Kidney epithelial cell (primary cell): ENCODE data around the gene SETD1B. TPM values are rescaled to one million over a fixed set of nuclear protein-coding genes. Genes with fewer than 3 reads are reported as not detected.
"Not testable (repeated sequence)": the region's sequence is repeated elsewhere in the genome, so short reads cannot be mapped to it uniquely, and the experiment has no call there.

Source experiments
- DNase-seq: peaks from one replicate; pipeline ENCODE4 v3.0.0-alpha.2; 2010; ENCODE audit warnings: low read depth
- H3K27me3 ChIP-seq: 2 replicates; pipeline ENCODE4 v1.6.0; 2011; ENCODE audit warnings: low read length; ENCODE audit not compliant: control insufficient read depth, insufficient read depth
- H3K36me3 ChIP-seq: 2 replicates; pipeline ENCODE4 v1.5.1; 2011; ENCODE audit warnings: low read length; ENCODE audit not compliant: control insufficient read depth, insufficient read depth
- H3K4me3 ChIP-seq: 2 replicates; pipeline ENCODE4 v1.5.1; 2011; ENCODE audit warnings: low read depth, mild to moderate bottlenecking, control low read depth, low read length
- total RNA-seq: library from RNA; depleted of rRNA; stranded (reverse); fragments of >200 nt; gene quantifications from 2 replicates; pipeline ENCODE4 v1.2.3, GENCODE V29; 2015
- TF ChIP-seq, protein P1 (sequence below): IDR thresholded peaks from 2 replicates; pipeline ENCODE4 v1.5.1; 2011; ENCODE audit warnings: mild to moderate bottlenecking, moderate library complexity, low read length, control low read depth, inconsistent platforms; ENCODE audit not compliant: insufficient read depth, poor library complexity, severe bottlenecking

Gene SETD1B
- total RNA-seq, 1 donor from 2014 or later = 8.1 TPM

DNA sequence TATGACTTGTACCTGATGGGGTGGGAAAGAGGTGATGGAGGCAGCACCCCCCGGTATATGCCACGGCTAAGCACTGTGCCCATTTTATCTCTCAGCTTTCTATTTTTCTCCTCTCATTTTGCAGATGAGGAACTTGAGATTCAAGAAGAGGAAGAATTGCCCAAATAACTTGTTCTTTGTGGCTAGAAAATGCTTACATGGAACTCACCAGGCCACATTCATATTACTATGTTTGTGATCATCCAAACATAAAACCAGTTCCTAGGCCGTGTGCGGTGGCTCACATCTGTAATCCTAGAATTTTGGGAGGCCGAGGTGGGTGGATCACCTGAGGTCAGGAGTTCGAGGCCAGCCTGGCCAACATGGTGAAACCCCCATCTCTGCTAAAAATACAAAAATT, 70.3 kb downstream of the SETD1B start:
- no peaks in the 10 kb centered on the region for H3K27me3 ChIP-seq
- no peak overlapping the region for H3K4me3 ChIP-seq
- TF ChIP-seq, protein P1, sequence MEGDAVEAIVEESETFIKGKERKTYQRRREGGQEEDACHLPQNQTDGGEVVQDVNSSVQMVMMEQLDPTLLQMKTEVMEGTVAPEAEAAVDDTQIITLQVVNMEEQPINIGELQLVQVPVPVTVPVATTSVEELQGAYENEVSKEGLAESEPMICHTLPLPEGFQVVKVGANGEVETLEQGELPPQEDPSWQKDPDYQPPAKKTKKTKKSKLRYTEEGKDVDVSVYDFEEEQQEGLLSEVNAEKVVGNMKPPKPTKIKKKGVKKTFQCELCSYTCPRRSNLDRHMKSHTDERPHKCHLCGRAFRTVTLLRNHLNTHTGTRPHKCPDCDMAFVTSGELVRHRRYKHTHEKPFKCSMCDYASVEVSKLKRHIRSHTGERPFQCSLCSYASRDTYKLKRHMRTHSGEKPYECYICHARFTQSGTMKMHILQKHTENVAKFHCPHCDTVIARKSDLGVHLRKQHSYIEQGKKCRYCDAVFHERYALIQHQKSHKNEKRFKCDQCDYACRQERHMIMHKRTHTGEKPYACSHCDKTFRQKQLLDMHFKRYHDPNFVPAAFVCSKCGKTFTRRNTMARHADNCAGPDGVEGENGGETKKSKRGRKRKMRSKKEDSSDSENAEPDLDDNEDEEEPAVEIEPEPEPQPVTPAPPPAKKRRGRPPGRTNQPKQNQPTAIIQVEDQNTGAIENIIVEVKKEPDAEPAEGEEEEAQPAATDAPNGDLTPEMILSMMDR = no peak
- no peak for DNase-seq
- H3K36me3 ChIP-seq = no peaks in the 10 kb centered on the region

DNA sequence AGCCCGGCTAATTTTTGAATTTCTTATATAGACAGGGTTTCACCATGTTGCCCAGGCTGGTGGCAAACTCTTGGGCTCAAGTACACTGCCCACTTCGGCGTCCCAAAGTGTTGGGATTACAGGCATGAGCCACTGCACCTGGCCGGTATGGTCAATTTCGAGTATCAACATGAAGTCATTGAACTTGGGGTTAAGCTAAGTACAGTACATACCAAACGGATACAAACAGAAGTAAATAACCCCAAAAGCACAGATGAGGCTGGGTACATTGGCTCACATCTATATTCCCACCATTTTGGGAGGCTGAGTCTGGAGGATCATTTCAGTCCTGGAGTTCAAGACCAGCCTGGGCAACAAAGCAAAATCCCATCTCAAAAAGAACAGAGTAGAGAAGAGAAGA, 71.8 kb downstream of the SETD1B start:
- H3K27me3 ChIP-seq = no peaks in the 10 kb centered on the region
- TF ChIP-seq, protein P1 = no peak
- no peak for DNase-seq
- no peaks in the 10 kb centered on the region for H3K36me3 ChIP-seq
- no peak overlapping the region for H3K4me3 ChIP-seq

DNA sequence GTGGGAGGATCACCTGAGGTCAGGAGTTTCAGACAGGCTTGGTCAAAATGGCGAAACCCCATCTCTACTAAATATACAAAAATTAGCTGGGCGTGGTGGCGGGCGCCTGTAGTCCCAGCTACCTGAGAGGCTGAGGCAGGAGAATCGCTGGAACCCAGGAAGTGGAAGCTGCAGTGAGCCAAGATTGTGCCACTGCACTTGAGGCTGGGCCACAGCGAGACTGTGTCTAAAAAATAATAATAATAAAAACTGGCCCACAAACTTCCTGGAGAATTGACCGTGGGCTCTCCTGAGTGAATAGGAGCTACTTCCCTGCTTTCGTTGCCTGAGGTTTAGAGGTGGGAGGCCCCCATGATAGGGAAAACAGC, 72.3 kb downstream of the SETD1B start:
- DNase-seq, H3K4me3 ChIP-seq, H3K27me3 ChIP-seq, H3K36me3 ChIP-seq: not testable (repeated sequence)

Other genes starting within 250 kb of the SETD1B start
- gene KDM2B, start 223.0 kb upstream of the SETD1B start, total RNA-seq = 31.4 and 34.7 TPM in 2 replicates
- 11.9 and 18.4 TPM in 2 replicates for gene ORAI1, start 177.5 kb upstream of the SETD1B start, total RNA-seq
- gene MORN3, start 134.4 kb upstream of the SETD1B start, total RNA-seq = 0.89 and 1.3 TPM in 2 replicates
- 8.8 and 8.9 TPM in 2 replicates for gene TMEM120B, start 91.3 kb upstream of the SETD1B start, total RNA-seq
- 194 and 311 TPM in 2 replicates for gene RHOF, start 10.3 kb upstream of the SETD1B start, total RNA-seq
- gene HPD, start 54.9 kb downstream of the SETD1B start, total RNA-seq = 0.33 TPM in 1 of 2 replicates, not detected in the other
- 132 and 151 TPM in 2 replicates for gene PSMD9, start 84.8 kb downstream of the SETD1B start, total RNA-seq
- 3.3 and 3.7 TPM in 2 replicates for gene CFAP251, start 114.6 kb downstream of the SETD1B start, total RNA-seq
- gene BCL7A, start 217.9 kb downstream of the SETD1B start, total RNA-seq = 20.5 and 23.8 TPM in 2 replicates